Effector memory CD8-positive, alpha-beta T cell (primary cell): ENCODE results near the gene RIPOR2.
A peak's percentile ranks its signal among the peaks of the same experiment; 100 is the strongest.
"Not testable (repeated sequence)": the region's sequence is repeated elsewhere in the genome, so short reads cannot be mapped to it uniquely, and the experiment has no call there.

Experiments
- ATAC-seq: fragments of 150-1000 bp; cut with Tn5 transposase; replicated peaks from 2 replicates; pipeline ENCODE4 v1.10.0; 2021; ENCODE audit warnings: mild to moderate bottlenecking, moderate library complexity
- DNase-seq, 3 experiments: peaks; one replicate each; pipeline ENCODE4 v3.0.0; 2021
- H3K27ac Mint-ChIP-seq, 2 donors: one replicate each; pipeline ENCODE4 v1.8.0; 2022; ENCODE audit warnings: mild to moderate bottlenecking in 2 of 2, mixed read lengths in 2 of 2, moderate library complexity in 2 of 2
- H3K27me3 Mint-ChIP-seq, 2 donors: one replicate each; pipeline ENCODE4 v1.8.0; 2022; ENCODE audit warnings: mixed read lengths in 2 of 2
- H3K36me3 Mint-ChIP-seq: one replicate; pipeline ENCODE4 v1.8.0; 2022; ENCODE audit warnings: mild to moderate bottlenecking, moderate library complexity, mixed read lengths; ENCODE audit not compliant: insufficient read depth
- H3K4me1 Mint-ChIP-seq, 2 donors: one replicate each; pipeline ENCODE4 v1.8.0; 2022; ENCODE audit warnings: low read depth in 2 of 2, mixed read lengths in 2 of 2
- H3K4me3 Mint-ChIP-seq, 2 donors: one replicate each; pipeline ENCODE4 v1.8.0; 2022; ENCODE audit warnings: mild to moderate bottlenecking in 2 of 2, mixed read lengths in 2 of 2, moderate library complexity in 2 of 2
- H3K9me3 Mint-ChIP-seq, 2 donors: one replicate each; pipeline ENCODE4 v1.8.0; 2022; ENCODE audit warnings: mixed read lengths in 2 of 2

The RIPOR2 gene

DNA sequence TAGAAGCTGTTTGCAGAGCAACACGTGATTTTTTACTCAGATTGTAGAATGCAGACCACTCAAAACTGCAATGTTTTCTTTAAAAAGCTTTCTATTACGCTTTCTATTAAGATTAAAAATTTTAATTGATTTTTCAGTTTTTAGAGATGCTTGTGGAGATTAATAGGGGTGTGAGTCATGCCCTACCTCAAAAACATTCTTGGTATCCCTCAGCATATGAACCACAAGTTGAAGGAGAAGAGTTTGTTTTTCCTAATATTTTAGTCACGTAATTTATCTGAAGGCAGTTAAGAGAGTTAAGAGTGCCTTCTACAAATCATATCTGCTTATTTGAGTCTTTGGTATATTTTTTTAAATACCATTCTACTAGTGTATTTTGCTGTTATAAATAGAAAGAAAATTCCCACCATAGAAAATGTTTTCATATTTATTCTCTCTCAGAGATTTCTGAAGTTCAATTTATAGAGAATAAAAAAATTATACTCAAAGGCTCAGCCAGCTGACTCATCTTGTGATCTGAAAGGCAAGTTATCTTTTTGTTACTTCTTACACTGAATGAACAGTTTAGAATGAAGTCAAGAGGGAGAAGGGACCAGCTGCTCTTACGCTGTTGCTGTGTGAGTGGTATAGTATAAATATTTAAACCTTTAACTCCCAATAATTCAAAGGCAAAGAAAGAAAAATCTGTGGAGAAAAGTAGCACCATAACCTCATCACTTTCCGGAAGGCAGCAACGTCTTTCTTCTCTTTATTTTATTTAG, 7.6 kb downstream of the RIPOR2 start:
- H3K27me3 Mint-ChIP-seq: no peaks in the 10 kb centered on the region
- peaks cover 54 to 65% of the 10 kb centered on the region in 2 donors for H3K4me1 Mint-ChIP-seq
- H3K4me3 Mint-ChIP-seq: peak overlapping the region; percentile 99 to 100
- peaks cover 0 to 4% of the 10 kb centered on the region in 2 donors for H3K9me3 Mint-ChIP-seq
- DNase-seq (no peak), ATAC-seq (no peak)
- peak overlapping the region; percentile 77 to 81 for H3K27ac Mint-ChIP-seq
- H3K36me3 Mint-ChIP-seq: peaks cover 79% of the 10 kb centered on the region

DNA sequence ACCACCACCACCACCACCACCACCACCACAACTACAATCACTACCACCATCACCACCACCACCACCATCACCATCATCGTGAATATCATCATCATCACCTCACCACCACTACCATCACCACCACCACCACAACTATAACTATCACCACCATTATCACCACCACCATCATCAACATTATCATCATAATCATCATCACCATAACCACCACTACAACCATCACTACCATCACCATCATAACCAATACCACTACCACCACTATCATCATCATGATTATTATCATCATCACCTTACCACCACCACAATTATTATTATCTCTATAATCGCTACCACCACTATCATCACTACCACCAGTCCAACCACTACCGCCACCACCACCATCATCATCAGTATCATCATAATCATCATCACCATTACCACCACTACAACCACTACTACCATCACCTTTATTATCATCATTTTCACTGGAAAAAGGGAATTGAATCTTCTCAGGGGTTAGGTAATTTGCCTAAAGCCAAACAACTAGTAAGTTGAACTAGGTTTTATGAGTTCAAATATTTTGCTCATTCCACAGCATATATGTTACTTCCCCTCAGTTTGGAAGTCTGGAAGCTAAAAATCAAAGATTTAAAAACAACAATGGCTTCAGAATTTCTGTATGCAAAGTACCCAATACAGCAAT, 8.3 kb downstream of the RIPOR2 start:
- peak overlapping the region; percentile 36 to 99 for H3K4me3 Mint-ChIP-seq
- ATAC-seq: peak; percentile 46
- no peaks in the 10 kb centered on the region for H3K27me3 Mint-ChIP-seq
- DNase-seq: peak in 2 of 3 experiments; percentile 47 to 49
- peaks cover 81% of the 10 kb centered on the region for H3K36me3 Mint-ChIP-seq
- peaks cover 0 to 4% of the 10 kb centered on the region in 2 donors for H3K9me3 Mint-ChIP-seq
- H3K27ac Mint-ChIP-seq: peak overlapping the region; percentile 77 to 81
- peaks cover 57 to 63% of the 10 kb centered on the region in 2 donors for H3K4me1 Mint-ChIP-seq

DNA sequence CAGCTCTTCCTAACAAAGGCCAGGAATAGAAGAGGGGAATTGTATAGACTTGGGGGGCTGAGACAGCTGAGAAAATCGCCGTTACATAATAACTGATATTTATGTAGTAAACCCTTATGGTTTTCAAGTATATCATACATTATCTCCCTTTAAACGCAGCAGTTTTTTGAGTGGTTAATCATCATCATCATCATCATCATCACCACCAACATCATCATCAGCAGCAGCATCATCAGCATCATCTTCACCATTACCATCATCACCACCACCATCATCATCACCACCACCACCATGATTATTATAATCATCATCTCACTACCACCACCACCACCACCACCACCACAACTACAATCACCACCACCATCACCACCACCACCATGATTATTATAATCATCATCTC, 9.1 kb downstream of the RIPOR2 start:
- peaks cover 53 to 58% of the 10 kb centered on the region in 2 donors for H3K4me1 Mint-ChIP-seq
- H3K27ac Mint-ChIP-seq: peak overlapping the region; percentile 77 to 81
- H3K36me3 Mint-ChIP-seq: peaks cover 80% of the 10 kb centered on the region
- peak overlapping the region; percentile 77 to 99 for H3K4me3 Mint-ChIP-seq
- H3K27me3 Mint-ChIP-seq, DNase-seq, H3K9me3 Mint-ChIP-seq: not testable (repeated sequence)
- peak; percentile 7 for ATAC-seq

DNA sequence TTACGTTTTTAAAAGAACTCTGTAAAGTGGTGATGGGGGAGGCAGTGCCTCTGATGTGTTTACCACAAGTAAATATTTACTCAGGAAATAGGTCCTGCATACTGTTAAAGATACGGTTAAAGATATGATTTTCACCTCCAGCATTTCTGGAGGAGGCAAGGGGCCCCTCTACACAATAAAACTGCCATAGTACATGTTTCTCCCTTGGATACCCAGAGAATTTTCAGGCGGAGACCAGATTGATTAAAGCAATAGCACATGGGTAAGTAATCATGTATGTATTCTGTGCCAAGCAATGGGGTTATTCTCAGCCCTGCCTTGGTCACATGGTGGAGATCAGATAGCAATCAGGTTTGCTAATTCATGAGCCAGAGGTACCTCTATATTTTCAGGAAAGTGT, 9.6 kb downstream of the RIPOR2 start:
- peaks cover 53 to 58% of the 10 kb centered on the region in 2 donors for H3K4me1 Mint-ChIP-seq
- H3K36me3 Mint-ChIP-seq: peaks cover 79% of the 10 kb centered on the region
- H3K27ac Mint-ChIP-seq: peak overlapping the region; percentile 77 to 81
- peak; percentile 62 for ATAC-seq
- no peak for DNase-seq
- H3K4me3 Mint-ChIP-seq: peak overlapping the region; percentile 77 to 99
- H3K27me3 Mint-ChIP-seq: no peaks in the 10 kb centered on the region
- peaks cover 0 to 4% of the 10 kb centered on the region in 2 donors for H3K9me3 Mint-ChIP-seq

DNA sequence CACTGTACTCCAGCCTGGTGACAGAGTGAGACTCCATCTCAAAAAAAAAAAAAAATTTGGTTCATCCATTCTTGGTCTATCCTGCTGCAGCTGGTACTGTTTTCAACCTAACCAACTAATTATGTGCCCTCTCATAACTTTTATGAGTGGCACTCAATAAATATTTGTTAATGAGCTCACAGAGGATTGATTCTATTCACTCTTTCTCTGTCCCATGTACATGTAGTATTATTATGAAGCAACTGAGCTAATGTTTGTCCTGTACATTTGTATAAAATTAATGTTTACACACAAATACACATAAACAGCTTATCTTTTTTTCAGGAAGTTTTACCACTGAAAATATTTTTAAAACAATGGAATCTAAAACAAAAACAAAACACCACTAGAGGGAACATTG, 10.1 kb downstream of the RIPOR2 start:
- Mint-ChIP-seq H3K4me3 (peak overlapping the region; percentile 77 to 99), H3K9me3 (peaks cover 0 to 4% of the 10 kb centered on the region in 2 donors), H3K27ac (peak overlapping the region; percentile 77 to 81), H3K36me3 (peaks cover 79% of the 10 kb centered on the region), H3K27me3 (no peaks in the 10 kb centered on the region), H3K4me1 (peaks cover 55 to 62% of the 10 kb centered on the region in 2 donors)
- DNase-seq (no peak), ATAC-seq (no peak)

DNA sequence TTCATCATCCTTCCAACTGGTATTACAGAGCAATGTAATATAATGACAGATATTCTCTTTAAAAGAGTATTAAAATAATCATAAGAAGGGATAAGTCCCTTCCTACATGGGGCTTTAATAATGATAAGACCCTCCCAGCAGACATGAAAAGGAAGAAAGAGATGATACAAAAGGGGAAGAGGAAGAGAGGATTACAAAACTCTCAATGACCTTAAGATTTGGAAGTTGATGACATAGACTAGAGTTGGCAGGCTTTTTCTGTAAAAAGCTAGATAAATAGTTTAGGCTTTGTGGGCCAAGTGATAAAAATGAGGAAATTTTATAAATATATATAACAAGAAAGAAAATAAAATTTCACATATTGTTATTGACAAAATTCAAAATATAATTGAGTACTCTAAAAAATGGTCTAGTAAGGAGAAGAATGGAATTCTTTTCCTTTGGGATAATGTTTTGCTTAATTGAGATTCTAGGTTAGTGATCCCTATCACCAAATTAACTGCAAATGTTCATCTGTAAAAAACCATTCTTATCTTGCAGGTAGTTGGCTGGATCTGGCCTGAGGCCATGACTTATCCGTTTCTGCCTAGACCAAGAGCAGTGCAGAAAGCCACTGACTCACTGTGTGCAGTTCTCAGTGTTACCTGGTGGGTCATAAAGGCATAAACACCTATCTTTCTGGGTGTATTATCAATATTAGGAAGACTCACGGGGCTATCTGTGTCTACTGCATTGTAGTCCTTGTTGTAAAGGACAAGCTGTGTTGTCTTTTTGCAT, 11.0 kb downstream of the RIPOR2 start:
- Mint-ChIP-seq H3K27me3 (no peaks in the 10 kb centered on the region), H3K4me1 (peaks cover 58 to 64% of the 10 kb centered on the region in 2 donors), H3K4me3 (peak overlapping the region; percentile 77 to 99), H3K36me3 (peaks cover 83% of the 10 kb centered on the region), H3K9me3 (peaks cover 0 to 4% of the 10 kb centered on the region in 2 donors), H3K27ac (peak overlapping the region; percentile 66 to 77)
- ATAC-seq (peak; percentile 15), DNase-seq (no peak)

DNA sequence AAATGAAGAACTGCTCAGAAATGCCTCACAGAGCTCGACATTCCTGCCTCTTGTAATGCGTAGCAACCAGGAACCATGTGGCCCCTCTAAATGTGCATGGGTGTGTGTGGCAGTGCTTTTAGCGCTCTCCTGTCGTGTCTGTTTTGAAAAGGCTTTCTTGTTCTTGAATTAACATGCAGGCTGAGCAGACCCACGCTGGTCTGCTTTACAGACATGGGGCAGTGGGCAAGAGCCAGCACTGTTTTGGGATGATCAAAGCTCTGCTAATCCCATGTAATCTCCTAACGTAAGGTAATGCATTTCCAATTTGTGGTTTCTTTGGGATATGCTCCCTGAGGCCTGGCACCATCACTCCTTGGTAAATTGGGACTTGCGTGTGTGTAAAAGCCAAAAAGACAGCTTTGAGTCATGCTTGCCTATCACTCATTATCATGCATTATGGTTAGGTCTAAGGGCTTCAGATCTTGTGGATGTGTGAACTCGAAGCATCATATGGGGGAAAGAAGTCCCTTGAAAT, 11.8 kb downstream of the RIPOR2 start:
- no peak for DNase-seq
- peak overlapping the region; percentile 66 to 77 for H3K27ac Mint-ChIP-seq
- H3K9me3 Mint-ChIP-seq: peaks cover 0 to 4% of the 10 kb centered on the region in 2 donors
- peak; percentile 10 for ATAC-seq
- peaks cover 60 to 67% of the 10 kb centered on the region in 2 donors for H3K4me1 Mint-ChIP-seq
- no peaks in the 10 kb centered on the region for H3K27me3 Mint-ChIP-seq
- peak overlapping the region; percentile 44 to 99 for H3K4me3 Mint-ChIP-seq
- H3K36me3 Mint-ChIP-seq: peaks cover 83% of the 10 kb centered on the region

DNA sequence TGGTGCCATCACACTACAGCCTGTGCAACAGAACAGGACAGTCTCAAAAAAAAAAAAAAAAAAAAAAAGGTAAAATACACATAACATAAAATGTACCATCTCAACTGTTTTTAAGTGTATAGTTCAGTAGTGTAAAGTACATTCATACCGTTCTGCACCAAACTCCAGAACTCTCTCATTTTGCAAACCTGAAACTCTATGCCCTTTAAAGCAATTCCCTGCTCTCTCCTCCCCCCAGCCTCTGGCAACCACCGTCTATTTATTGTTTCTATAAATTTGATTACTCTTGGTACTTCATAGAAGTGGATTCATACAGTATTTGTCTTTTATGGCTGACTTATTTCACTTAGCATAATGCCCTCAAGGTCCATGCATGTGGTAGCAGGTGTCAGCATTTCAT, 12.9 kb downstream of the RIPOR2 start:
- Mint-ChIP-seq H3K36me3 (peaks cover 83% of the 10 kb centered on the region), H3K27me3 (no peaks in the 10 kb centered on the region), H3K4me1 (peaks cover 70 to 78% of the 10 kb centered on the region in 2 donors), H3K27ac (peak overlapping the region; percentile 88 to 95), H3K4me3 (peak overlapping the region; percentile 86 to 99), H3K9me3 (peaks cover 0 to 4% of the 10 kb centered on the region in 2 donors)
- DNase-seq: no peak
- no peak for ATAC-seq

DNA sequence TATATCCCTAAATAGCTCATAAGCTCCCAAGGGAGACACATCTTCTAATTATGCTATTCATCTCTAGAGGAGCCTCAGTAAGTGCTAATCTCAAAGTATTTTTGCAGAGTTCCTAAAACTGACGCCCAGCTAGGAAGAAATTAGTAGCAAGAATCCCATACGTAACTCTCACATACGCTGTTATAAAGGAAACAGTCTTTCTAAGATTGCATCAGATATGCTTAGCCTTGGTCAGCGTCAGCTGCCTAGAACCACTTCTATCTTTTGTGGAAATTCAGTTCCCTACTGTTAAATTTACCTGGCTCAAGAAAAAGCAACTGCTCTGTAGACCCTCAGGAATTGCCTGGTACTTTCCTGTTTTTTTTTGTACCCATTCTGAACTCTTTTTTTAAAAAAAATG, 13.6 kb downstream of the RIPOR2 start:
- Mint-ChIP-seq H3K27ac (peak overlapping the region; percentile 88 to 95), H3K36me3 (peaks cover 83% of the 10 kb centered on the region), H3K27me3 (no peaks in the 10 kb centered on the region), H3K9me3 (no peaks in the 10 kb centered on the region), H3K4me1 (peaks cover 70 to 77% of the 10 kb centered on the region in 2 donors), H3K4me3 (peak overlapping the region; percentile 86 to 99)
- DNase-seq (no peak), ATAC-seq (no peak)

DNA sequence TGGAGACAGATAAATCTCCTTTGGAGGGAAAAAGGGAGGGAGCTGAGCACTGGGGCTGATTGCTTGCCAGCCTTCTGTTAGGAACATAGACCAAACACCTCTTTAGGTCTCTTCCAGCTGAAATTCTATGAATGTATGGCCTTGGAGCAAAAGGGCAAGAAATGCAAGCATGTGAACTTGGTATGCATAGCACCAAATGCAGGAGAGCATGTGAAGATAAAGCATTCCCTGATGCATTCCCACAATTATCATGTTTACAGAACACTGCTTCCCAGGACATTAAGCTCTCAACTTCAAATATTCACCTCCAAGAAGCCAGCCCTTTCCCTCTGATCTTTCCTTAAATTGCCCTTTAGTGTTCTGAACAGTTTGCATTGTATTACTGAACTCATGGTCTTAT, 15.6 kb downstream of the RIPOR2 start:
- Mint-ChIP-seq H3K4me3 (peak overlapping the region; percentile 86 to 99), H3K27me3 (no peaks in the 10 kb centered on the region), H3K27ac (peak overlapping the region; percentile 88 to 95), H3K9me3 (no peaks in the 10 kb centered on the region), H3K4me1 (peaks cover 74 to 79% of the 10 kb centered on the region in 2 donors), H3K36me3 (peaks cover 81% of the 10 kb centered on the region)
- no peak for DNase-seq
- no peak for ATAC-seq

DNA sequence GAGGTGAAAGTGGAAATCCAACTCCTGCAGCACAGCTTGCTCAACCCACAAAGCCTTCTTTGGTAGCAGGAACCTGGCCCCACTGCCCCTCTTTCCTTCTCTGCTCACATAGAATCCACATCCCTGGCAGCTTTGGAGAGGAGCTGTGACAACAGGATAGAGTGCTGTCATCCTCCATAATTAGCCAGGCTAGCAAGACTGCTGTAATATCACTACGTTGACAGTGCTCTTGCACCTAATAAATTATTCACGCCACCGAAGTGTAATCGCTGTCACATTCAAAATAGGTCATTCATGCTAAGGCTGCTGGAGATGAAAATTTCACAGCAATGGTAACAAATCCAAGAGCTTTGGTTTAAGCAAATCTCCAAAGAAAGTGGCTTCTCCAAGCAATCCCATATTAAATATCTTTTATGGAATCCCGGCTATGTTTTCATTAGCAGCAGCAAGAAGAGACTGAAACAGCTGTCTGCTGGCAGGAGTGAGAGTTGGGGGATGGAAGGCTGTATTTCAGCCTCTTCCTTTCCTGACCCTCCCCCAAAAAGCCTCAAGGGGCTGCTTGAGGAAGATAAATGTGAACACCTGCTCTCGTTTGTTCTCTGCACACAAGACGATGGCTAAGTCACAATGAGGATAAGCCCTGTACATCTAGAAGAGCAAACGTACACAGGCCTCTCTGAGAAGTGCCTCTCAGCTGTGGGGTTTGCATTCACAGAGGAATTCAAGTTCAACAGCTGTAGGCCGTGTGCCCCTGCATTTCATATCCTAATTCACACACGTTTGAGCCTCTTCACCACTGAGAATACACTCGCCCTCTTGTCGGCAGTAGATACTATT, 16.5 kb downstream of the RIPOR2 start:
- no peak for DNase-seq
- peaks cover 76 to 82% of the 10 kb centered on the region in 2 donors for H3K4me1 Mint-ChIP-seq
- peak overlapping the region; percentile 86 to 99 for H3K4me3 Mint-ChIP-seq
- H3K9me3 Mint-ChIP-seq: no peaks in the 10 kb centered on the region
- peaks cover 83% of the 10 kb centered on the region for H3K36me3 Mint-ChIP-seq
- H3K27ac Mint-ChIP-seq: peak overlapping the region; percentile 88 to 95
- ATAC-seq: peak; percentile 60
- H3K27me3 Mint-ChIP-seq: no peaks in the 10 kb centered on the region

DNA sequence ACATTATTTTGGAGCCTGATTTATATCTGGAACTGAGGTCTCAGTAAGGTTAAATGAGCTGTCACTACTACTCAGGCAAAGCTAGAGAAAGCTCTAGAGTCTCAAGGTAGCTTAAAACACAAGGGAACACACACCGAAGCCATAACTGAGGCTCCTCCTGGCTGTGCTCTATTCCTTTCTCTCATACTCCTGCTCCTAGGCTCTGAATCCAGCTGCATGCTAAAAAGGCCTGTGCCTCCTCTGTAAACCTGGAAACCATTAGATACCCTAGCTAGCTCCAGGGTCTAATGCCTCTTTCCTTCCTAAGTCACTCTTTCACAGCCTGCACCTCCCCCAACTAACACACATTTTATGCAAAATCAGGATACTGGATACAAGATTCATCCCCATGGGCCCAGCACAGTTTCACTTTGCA, 17.1 kb downstream of the RIPOR2 start:
- peaks cover 74 to 84% of the 10 kb centered on the region in 2 donors for H3K4me1 Mint-ChIP-seq
- peak overlapping the region; percentile 88 to 95 for H3K27ac Mint-ChIP-seq
- peak overlapping the region; percentile 86 to 99 for H3K4me3 Mint-ChIP-seq
- ATAC-seq (peak; percentile 6), DNase-seq (no peak)
- no peaks in the 10 kb centered on the region for H3K9me3 Mint-ChIP-seq
- peaks cover 83% of the 10 kb centered on the region for H3K36me3 Mint-ChIP-seq
- H3K27me3 Mint-ChIP-seq: no peaks in the 10 kb centered on the region
